ENCODE data around the gene ZNF555. TPM values are rescaled to one million over a fixed set of nuclear protein-coding genes. Genes with fewer than 3 reads are reported as not detected.
A peak's percentile ranks its signal among the peaks of the same experiment; 100 is the strongest.

The ZNF555 gene
- total RNA-seq, 3 donors from 2014 or later = 4.6 to 10.7 (median 7.5) TPM

DNA sequence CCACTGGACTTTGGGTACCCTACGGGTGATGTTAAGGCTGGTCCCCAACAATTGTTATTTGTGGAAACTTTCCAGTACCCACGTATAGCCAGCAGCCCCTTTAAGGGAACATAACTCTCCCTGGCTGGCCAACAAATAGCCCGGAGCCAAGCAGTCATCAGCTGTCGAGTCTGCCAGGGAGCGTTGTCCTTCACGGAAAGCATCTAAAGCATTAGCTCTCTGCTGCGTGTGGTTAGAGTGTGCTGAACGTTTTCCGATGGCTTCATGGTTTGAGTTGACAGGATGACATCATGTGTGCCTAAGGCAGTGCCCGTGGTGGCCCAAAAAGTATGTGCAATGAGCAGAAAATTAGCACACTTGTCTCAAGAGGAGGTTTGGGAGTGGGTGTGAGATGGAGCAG, 22.5 kb downstream of the ZNF555 start:
- H3K9me3 ChIP-seq = peaks cover 4 to 14% of the 10 kb centered on the region in 2 donors

DNA sequence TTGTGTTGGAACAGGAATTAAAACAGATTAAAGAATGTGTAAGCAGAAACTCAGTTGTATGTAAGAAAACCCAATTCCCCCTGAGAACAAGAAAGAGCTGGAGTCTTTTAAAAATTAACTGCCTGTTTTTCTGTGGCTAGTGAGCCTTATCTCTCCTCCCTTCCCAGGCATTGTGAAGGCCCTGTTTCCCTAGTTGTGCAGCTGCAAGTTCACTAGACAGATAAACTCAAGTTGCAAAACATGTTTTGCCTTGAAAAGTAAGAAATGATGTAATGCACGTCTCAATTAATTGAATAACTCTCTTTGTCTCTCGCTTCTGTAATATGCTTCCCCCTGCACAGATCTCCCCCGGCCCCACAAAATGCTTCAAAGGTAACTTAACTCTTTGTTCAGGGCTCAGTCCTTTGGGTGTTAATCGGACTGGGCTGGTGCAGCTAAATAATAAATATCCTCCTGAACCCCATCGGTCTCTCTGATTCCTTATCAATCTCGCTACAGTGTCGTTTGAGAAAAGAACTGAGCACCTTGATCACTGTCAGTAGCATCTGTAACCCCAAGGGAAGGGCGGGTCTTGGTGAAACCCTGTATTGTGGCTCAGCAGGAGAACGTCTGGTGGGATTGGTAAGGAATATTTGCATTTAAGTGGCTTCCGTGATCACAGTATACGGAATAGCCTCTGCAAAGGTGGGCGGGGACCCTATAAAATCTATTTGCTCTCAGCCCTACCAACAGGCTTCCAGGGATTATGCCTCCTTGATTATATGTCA, 24.2 kb downstream of the ZNF555 start:
- no peaks in the 10 kb centered on the region for H3K4me1 ChIP-seq
- no peak overlapping the region for H3K4me3 ChIP-seq
- H3K36me3 ChIP-seq = no peaks in the 10 kb centered on the region
- no peak for DNase-seq (ENCODE audit: low spot score in 2 of 2)
- H3K9me3 ChIP-seq = peaks cover 0 to 3% of the 10 kb centered on the region in 2 donors
- H3K27me3 ChIP-seq = no peaks in the 10 kb centered on the region
- no peak overlapping the region for H3K27ac ChIP-seq
- no peak for TF ChIP-seq POLR2A (IDR thresholded peaks at IDR 0.05)
- TF ChIP-seq, protein P1, sequence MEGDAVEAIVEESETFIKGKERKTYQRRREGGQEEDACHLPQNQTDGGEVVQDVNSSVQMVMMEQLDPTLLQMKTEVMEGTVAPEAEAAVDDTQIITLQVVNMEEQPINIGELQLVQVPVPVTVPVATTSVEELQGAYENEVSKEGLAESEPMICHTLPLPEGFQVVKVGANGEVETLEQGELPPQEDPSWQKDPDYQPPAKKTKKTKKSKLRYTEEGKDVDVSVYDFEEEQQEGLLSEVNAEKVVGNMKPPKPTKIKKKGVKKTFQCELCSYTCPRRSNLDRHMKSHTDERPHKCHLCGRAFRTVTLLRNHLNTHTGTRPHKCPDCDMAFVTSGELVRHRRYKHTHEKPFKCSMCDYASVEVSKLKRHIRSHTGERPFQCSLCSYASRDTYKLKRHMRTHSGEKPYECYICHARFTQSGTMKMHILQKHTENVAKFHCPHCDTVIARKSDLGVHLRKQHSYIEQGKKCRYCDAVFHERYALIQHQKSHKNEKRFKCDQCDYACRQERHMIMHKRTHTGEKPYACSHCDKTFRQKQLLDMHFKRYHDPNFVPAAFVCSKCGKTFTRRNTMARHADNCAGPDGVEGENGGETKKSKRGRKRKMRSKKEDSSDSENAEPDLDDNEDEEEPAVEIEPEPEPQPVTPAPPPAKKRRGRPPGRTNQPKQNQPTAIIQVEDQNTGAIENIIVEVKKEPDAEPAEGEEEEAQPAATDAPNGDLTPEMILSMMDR (IDR thresholded peaks at IDR 0.05) = no peak
- no peak for TF ChIP-seq POLR2AphosphoS5 (IDR thresholded peaks at IDR 0.05)
- intact Hi-C loops (cut with DNase I; ENCODE audit: low total_unique reads) = no loop called here

More for the DNA sequence above, 22.5 kb downstream of the ZNF555 start:
- DNase-seq (ENCODE audit: low spot score in 2 of 2) = no peak
- Histone ChIP-seq H3K36me3 (no peaks in the 10 kb centered on the region), H3K4me1 (no peaks in the 10 kb centered on the region), H3K27me3 (no peaks in the 10 kb centered on the region), H3K4me3 (no peak overlapping the region), H3K27ac (no peak overlapping the region)
- intact Hi-C loops (cut with DNase I; ENCODE audit: low total_unique reads) = no loop called here
- TF ChIP-seq POLR2AphosphoS5 (IDR thresholded peaks at IDR 0.05) (no peak), POLR2A (IDR thresholded peaks at IDR 0.05) (no peak)
- TF ChIP-seq, protein P1 (IDR thresholded peaks at IDR 0.05) = no peak

DNA sequence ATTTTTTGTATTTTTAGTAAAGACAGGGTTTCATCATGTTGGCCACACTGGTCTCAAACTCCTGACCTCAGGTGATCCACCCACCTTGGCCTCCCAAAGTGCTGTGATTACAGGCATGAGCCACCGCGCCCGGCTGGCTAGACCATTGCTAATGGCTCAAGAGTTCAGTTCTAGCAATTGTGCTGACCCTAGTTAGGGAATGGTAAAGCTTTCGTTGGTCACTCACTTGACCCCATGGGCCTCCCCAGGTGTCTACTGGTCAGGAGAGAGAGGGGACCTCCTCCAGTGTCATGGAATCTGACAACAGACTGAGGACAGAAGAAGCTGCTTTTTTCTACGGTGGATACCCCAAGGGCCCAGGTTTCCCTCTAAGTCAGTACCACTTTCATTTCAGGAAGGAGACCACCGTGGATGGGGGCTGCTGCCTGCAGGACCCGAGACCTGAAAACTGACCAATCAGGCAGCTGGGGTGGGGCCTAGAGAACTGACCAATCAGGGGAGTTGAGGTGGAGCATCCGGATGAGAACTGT, 25.3 kb downstream of the ZNF555 start:
- H3K36me3 ChIP-seq = no peaks in the 10 kb centered on the region
- intact Hi-C loops (cut with DNase I; ENCODE audit: low total_unique reads) = no loop called here
- peak overlapping the region in 1 of 3 donors; percentile 25 for H3K4me3 ChIP-seq
- H3K4me1 ChIP-seq = no peaks in the 10 kb centered on the region
- TF ChIP-seq POLR2AphosphoS5 (IDR thresholded peaks at IDR 0.05) = no peak
- no peak for TF ChIP-seq POLR2A (IDR thresholded peaks at IDR 0.05)
- no peak overlapping the region for H3K27ac ChIP-seq
- DNase-seq (ENCODE audit: low spot score in 2 of 2) = no peak
- no peaks in the 10 kb centered on the region for H3K9me3 ChIP-seq
- H3K27me3 ChIP-seq = no peaks in the 10 kb centered on the region

DNA sequence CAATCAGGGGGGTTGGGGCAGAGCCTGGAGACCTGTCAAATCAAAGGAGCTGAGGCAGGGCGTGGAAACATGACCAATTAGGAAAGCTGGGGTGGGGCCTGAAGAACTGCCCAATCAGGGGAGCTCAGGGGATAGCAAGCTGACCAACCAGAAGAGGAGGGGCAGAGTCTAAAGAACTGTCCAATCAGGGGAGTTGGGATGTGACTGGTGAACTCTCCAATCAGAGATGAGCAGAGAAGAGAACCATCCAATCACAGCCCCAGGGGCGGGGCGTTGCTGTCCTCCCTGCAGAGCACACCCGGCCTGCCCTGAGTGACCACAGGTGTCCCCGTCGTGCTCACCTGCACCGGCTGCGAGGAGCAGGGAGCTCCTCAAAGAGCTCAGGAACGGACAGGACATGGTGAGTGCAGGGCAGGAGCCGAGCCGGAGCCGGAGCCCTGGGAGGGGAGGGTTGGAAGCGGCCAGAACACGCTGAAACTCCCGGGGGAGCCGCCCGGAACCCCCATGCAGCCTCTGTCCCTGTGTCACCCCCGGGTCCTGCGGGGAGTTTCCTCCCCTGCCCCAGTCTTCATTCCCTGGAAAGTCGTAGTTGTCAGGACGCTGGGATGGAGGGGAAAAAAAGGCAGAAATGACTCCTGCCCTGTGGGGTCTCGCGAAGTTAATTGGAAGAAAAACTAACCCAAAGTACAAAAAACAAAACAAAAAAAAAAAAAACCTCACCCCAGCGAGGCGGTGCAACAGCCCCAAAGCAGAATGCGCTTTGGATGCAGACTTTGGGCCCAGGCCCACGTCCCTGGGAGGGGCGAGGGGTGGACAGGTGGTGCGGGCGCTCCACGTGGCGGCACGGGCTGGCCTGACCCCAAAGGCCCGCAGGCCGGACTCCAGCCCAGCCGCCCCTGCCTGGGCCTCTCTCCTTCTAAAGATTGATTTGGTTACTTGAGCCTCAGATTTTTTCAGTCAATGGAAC, 26.0 kb downstream of the ZNF555 start, which contains the start of gene ZNF556:
TSS of gene ZNF556 (plus strand) at position 311 of the 967 bp plus-strand sequence. CDS start at position 398, 87 bp downstream.
- Histone ChIP-seq H3K36me3 (no peaks in the 10 kb centered on the region), H3K4me3 (peak within 1 kb of the TSS in 2 of 3 donors; percentile 25 to 37), H3K9me3 (no peaks in the 10 kb centered on the region), H3K4me1 (no peaks in the 10 kb centered on the region), H3K27me3 (no peaks in the 10 kb centered on the region), H3K27ac (no peak within 1 kb of the TSS)
- intact Hi-C loops (cut with DNase I; ENCODE audit: low total_unique reads) = no loop called here
- TF ChIP-seq POLR2AphosphoS5 (IDR thresholded peaks at IDR 0.05) = no peak
- TF ChIP-seq, protein P1 (IDR thresholded peaks at IDR 0.05) = no peak
- no peak for TF ChIP-seq POLR2A (IDR thresholded peaks at IDR 0.05)
- no peak for DNase-seq (ENCODE audit: low spot score in 2 of 2)

DNA sequence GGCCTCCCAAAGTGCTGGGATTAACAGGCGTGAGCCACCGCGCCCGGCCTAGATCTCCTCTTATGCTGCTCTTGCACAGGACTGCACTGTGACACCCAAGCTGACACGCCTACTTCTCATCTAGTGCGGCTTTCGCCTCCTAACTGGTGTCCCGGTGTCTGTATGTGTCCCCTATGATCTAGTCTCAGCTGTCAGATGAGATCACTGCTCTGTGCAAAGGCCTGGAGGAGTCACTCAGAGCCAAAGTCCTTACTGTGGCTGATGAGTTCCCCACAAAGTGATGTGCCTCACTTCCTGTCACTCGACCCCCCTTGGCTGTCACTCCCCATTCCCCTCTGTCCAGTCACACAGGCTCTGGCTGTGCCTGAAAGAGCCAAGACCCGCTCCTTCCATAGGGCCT, 28.3 kb downstream of the ZNF555 start:
- TF ChIP-seq POLR2A (IDR thresholded peaks at IDR 0.05) = no peak
- TF ChIP-seq POLR2AphosphoS5 (IDR thresholded peaks at IDR 0.05) = no peak
- no peaks in the 10 kb centered on the region for H3K27me3 ChIP-seq
- H3K4me1 ChIP-seq = no peaks in the 10 kb centered on the region
- H3K4me3 ChIP-seq = no peak overlapping the region
- H3K36me3 ChIP-seq = no peaks in the 10 kb centered on the region
- no peaks in the 10 kb centered on the region for H3K9me3 ChIP-seq
- DNase-seq (ENCODE audit: low spot score in 2 of 2) = no peak
- H3K27ac ChIP-seq = no peak overlapping the region
- intact Hi-C loops (cut with DNase I; ENCODE audit: low total_unique reads) = no loop called here
